ENCODE data around the gene MUC22. TPM values are rescaled to one million over a fixed set of nuclear protein-coding genes. Genes with fewer than 3 reads are reported as not detected.

The MUC22 gene
- total RNA-seq, 6 experiments from 2014 or later = not detected

DNA sequence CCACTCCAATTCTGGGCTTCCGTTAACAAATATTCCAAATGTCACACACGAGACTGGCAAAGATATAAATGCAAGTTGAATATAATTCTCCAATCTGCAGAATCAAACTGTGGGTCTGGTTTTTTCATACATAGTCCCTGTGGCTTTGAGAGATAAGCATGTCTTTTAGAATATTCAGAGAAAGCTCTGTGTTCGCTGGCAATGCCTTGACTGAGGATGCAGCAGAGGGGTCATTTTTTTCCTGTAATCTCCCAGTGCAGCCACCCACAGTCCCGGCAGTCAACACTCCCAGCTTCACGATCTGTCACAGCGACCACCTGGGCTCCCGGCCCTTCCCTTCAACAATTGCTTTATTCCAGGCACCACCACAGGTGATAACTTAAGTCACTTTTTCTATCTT, 30.5 kb downstream of the MUC22 start:
- TF ChIP-seq POLR2A (IDR thresholded peaks at IDR 0.05) = no peak
- TF ChIP-seq, protein P1, sequence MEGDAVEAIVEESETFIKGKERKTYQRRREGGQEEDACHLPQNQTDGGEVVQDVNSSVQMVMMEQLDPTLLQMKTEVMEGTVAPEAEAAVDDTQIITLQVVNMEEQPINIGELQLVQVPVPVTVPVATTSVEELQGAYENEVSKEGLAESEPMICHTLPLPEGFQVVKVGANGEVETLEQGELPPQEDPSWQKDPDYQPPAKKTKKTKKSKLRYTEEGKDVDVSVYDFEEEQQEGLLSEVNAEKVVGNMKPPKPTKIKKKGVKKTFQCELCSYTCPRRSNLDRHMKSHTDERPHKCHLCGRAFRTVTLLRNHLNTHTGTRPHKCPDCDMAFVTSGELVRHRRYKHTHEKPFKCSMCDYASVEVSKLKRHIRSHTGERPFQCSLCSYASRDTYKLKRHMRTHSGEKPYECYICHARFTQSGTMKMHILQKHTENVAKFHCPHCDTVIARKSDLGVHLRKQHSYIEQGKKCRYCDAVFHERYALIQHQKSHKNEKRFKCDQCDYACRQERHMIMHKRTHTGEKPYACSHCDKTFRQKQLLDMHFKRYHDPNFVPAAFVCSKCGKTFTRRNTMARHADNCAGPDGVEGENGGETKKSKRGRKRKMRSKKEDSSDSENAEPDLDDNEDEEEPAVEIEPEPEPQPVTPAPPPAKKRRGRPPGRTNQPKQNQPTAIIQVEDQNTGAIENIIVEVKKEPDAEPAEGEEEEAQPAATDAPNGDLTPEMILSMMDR (IDR thresholded peaks at IDR 0.05) = no peak
- no peak overlapping the region for H3K4me3 ChIP-seq
- WGBS (ENCODE audit: insufficient coverage, low coverage, low lambda C conversion rate, missing lambda C conversion rate) = 59% methylated on average over 6 of the region's 7 CpGs
- H3K27me3 ChIP-seq = no peaks in the 10 kb centered on the region
- DNase-seq = no peak
- H3K27ac ChIP-seq = no peak overlapping the region
- no peaks in the 10 kb centered on the region for H3K36me3 ChIP-seq
- ATAC-seq = no peak
- H3K4me1 ChIP-seq = no peaks in the 10 kb centered on the region
- intact Hi-C loops (cut with DNase I) = loop anchor here in 1 of 2 donors (10.0 kb wide), 1 partner anchor 106 kb away; the partner anchor contains the start of gene SFTA2
- H3K9me3 ChIP-seq = no peaks in the 10 kb centered on the region

GRCh38 chr6:31041372-31041974, 31.2 kb downstream of the MUC22 start:
- no peaks in the 10 kb centered on the region for H3K27me3 ChIP-seq
- 16% methylated on average over 9 of the region's 12 CpGs for WGBS (ENCODE audit: insufficient coverage, low coverage, low lambda C conversion rate, missing lambda C conversion rate)
- H3K9me3 ChIP-seq = no peaks in the 10 kb centered on the region

GRCh38 chr6:31042806-31043205, 32.5 kb downstream of the MUC22 start:
- Histone ChIP-seq H3K36me3 (no peaks in the 10 kb centered on the region), H3K9me3 (no peaks in the 10 kb centered on the region), H3K4me3 (no peak overlapping the region), H3K4me1 (no peaks in the 10 kb centered on the region), H3K27ac (no peak overlapping the region), H3K27me3 (no peaks in the 10 kb centered on the region)
- TF ChIP-seq, protein P1 (IDR thresholded peaks at IDR 0.05) = peak; percentile 40 to 52 (median 50)
- no peak for TF ChIP-seq POLR2A (IDR thresholded peaks at IDR 0.05)
- ATAC-seq (peak; percentile 66 to 81 (median 74)), DNase-seq (peak in 2 of 3 donors; percentile 47 to 59)
- 24% methylated on average over 4 of the region's 4 CpGs for WGBS (ENCODE audit: insufficient coverage, low coverage, low lambda C conversion rate, missing lambda C conversion rate)
- intact Hi-C loops (cut with DNase I) = loop anchor here in 1 of 2 donors (10.0 kb wide), 1 partner anchor 108 kb away; the partner anchor contains the start of gene SFTA2

More at GRCh38 chr6:31041372-31041974, 31.2 kb downstream of the MUC22 start:
- H3K27ac ChIP-seq = no peak overlapping the region
- ATAC-seq (peak; percentile 43 to 87 (median 64)), DNase-seq (peak in 1 of 3 donors; percentile 22)
- intact Hi-C loops (cut with DNase I) = loop anchor here in 1 of 2 donors (10.0 kb wide), 1 partner anchor 107 kb away; the partner anchor contains the start of gene SFTA2
- H3K36me3 ChIP-seq = no peaks in the 10 kb centered on the region
- no peak for TF ChIP-seq POLR2A (IDR thresholded peaks at IDR 0.05)
- TF ChIP-seq, protein P1 (IDR thresholded peaks at IDR 0.05) = no peak
- H3K4me1 ChIP-seq = no peaks in the 10 kb centered on the region
- no peak overlapping the region for H3K4me3 ChIP-seq

- TF ChIP-seq, protein P1 (IDR thresholded peaks at IDR 0.05) = no peak
- no peak for TF ChIP-seq POLR2A (IDR thresholded peaks at IDR 0.05)
- no peak overlapping the region for H3K27ac ChIP-seq
- 57% methylated on average over 4 of the region's 4 CpGs for WGBS (ENCODE audit: insufficient coverage, low coverage, low lambda C conversion rate, missing lambda C conversion rate)
- H3K36me3 ChIP-seq = no peaks in the 10 kb centered on the region
- no peaks in the 10 kb centered on the region for H3K4me1 ChIP-seq
- DNase-seq (no peak), ATAC-seq (no peak)
- intact Hi-C loops (cut with DNase I) = loop anchor here in 1 of 2 donors (10.0 kb wide), 1 partner anchor 113 kb away; the partner anchor contains the start of gene SFTA2
- H3K9me3 ChIP-seq = no peaks in the 10 kb centered on the region
- H3K4me3 ChIP-seq = no peak overlapping the region
- no peaks in the 10 kb centered on the region for H3K27me3 ChIP-seq
Observed at GRCh38 chr6:31048099-31048498, 37.8 kb downstream of the MUC22 start.
